Heart right ventricle (tissue), 16 donors: ENCODE measurements around the gene BFAR. TPM values are rescaled to one million over a fixed set of nuclear protein-coding genes. Genes with fewer than 3 reads are reported as not detected.

Source experiments
- ATAC-seq, 8 donors: fragments of 200-7000 bp; cut with Tn5 transposase; one replicate each; pipeline ENCODE4 v1.9.1; 2020; ENCODE audit warnings: mild to moderate bottlenecking in 8 of 8, moderate library complexity in 8 of 8, moderate number of reproducible peaks in 1 of 8
- DNase-seq, 2 donors: peaks; one replicate each; pipeline ENCODE4 v3.0.0-alpha.2; 2020
- H3K27ac ChIP-seq, 10 donors: fragments of 200-600 bp; sonication (generic) in 2 of 10; one replicate each; pipeline versions ENCODE4 v1.5.0 to v1.8.0; 2020 to 2022; ENCODE audit warnings: mild to moderate bottlenecking in 3 of 10
- H3K27me3 ChIP-seq, 7 donors: fragments of 200-600 bp; one replicate each; pipeline ENCODE4 v1.8.0; 2021 to 2022; ENCODE audit warnings: mild to moderate bottlenecking in 2 of 7
- H3K36me3 ChIP-seq, 9 donors: fragments of 200-600 bp; sonication (generic) in 1 of 9; one replicate each; pipeline versions ENCODE4 v1.5.0 to v1.8.0; 2020 to 2022; ENCODE audit warnings: mild to moderate bottlenecking in 2 of 9
- H3K4me1 ChIP-seq, 9 donors: fragments of 200-600 bp; sonication (generic) in 1 of 9; one replicate each; pipeline versions ENCODE4 v1.5.0 to v1.8.0; 2020 to 2022; ENCODE audit warnings: mild to moderate bottlenecking in 4 of 9
- H3K4me3 ChIP-seq, 10 donors: fragments of 200-600 bp; sonication (generic) in 2 of 10; one replicate each; pipeline versions ENCODE4 v1.5.0 to v1.8.0; 2020 to 2022; ENCODE audit warnings: mild to moderate bottlenecking in 7 of 10, moderate library complexity in 2 of 10
- H3K9me3 ChIP-seq, 11 donors: fragments of 200-600 bp in 10 of 11; sonication (generic) in 2 of 11; one replicate each; pipeline versions ENCODE4 v1.5.0 to v1.8.0; 2013 to 2022; ENCODE audit warnings: mild to moderate bottlenecking in 2 of 11, control low read depth in 1 of 11, moderate library complexity in 1 of 11
- WGBS, 2 donors: extraction: QIAGEN DNeasy Blood & Tissue Kit; methylation state at CpG; one replicate each; pipeline ENCODE4 v1.1.7; 2013; ENCODE audit warnings: inconsistent platforms in 1 of 2; 5-methylcytosine and 5-hydroxymethylcytosine counted together
- intact Hi-C, 10 donors: fragments of 100-400 bp; cut with DNase I; formaldehyde crosslinking; loops; one replicate each; pipeline versions ENCODE4 v1.11.1 to v1.14.2; 2022
- polyA plus RNA-seq, 2 donors: library from polyadenylated mRNA; stranded (reverse); fragments of 200-250 nt; gene quantifications; one replicate each; pipeline ENCODE4 v1.2.3, GENCODE V29; 2013
- total RNA-seq, 10 donors: library from RNA; stranded (reverse); fragmentation: NEBNext Ultra II Directional in 3 of 10; extraction: Animal tissue kit (Norgen Biotek cat#: 25700) in 3 of 10; gene quantifications; one replicate each; pipeline versions ENCODE4 v1.2.1 to v1.2.4, GENCODE V29; 2021 to 2023
- TF ChIP-seq, protein P1 (sequence below), 9 donors: fragments of 200-600 bp; sonication (generic) in 2 of 9; IDR thresholded peaks; one replicate each; pipeline versions ENCODE4 v1.5.0 to v1.8.0; 2021 to 2022; ENCODE audit warnings: antibody characterized with exemption in 9 of 9, mild to moderate bottlenecking in 5 of 9, moderate library complexity in 1 of 9
- donor health status: Arrhythmogenic right ventricular cardiomyopathy.
- donor health status: ischemic (EF 13 %, LVEDD 7.1; RV severe dilation, severe dysfunction).
- donor health status: healthy with polysubstance abuse.
- donor health status: DM: no; HTN: yes; CAD: no.
- donor health status: DM: no; HTN: no; CAD: no.
- donor health status: ischemic (EF 25% LVEDD 6.9; RV normal size, moderate dysfunction).
- donor health status: ischemic (EF 25% LVEDD 5.7; RV mildly dilated, moderate dysfunction).
- donor health status: healthy.
- donor health status: DM: yes; HTN: yes; CAD: no.
- donor health status: Ischemic cardiomyopathy.
- donor health status: ischemic (EF 35%, LVEDD 5.7; RV mildly dilated, moderate dysfunction).
- donor health status: nonischemic (EF 11% LVEDD 7.7; RV severe dilation, severe dysfunction).
- donor health status: DM: yes; HTN: yes; CAD: no.
- donor health status: PGD.
- donor health status: ischemic (EF 29% LVEDD 5.4; RV normal size, mild dysfunction).
- donor health status: nonischemic (EF 23%, LVEDD 6.1; RV moderate dilation, normal function).

Gene BFAR
- total and polyA plus RNA-seq, 12 donors: 21.7 to 42.5 (median 34.9) TPM

DNA sequence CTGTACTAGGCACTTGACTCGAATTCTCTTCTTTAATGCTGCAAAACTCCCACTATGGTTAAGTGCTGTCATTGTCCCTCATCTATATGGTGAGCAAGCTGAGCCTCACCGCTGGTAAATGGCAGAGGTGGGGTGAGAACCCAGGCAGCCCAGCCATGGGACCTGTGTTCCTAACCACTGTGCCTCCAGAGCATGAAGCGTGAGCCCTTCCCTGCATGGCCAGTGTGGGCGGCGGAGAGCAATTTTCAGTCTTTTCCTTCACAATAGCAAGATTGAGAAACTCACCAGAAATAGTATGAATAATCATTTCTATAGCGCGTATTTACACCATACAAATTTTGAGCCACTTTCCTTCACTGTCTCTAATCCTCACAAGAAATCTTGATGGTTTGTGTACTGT lies 9.2 kb downstream of the BFAR start:
- TF ChIP-seq, protein P1, sequence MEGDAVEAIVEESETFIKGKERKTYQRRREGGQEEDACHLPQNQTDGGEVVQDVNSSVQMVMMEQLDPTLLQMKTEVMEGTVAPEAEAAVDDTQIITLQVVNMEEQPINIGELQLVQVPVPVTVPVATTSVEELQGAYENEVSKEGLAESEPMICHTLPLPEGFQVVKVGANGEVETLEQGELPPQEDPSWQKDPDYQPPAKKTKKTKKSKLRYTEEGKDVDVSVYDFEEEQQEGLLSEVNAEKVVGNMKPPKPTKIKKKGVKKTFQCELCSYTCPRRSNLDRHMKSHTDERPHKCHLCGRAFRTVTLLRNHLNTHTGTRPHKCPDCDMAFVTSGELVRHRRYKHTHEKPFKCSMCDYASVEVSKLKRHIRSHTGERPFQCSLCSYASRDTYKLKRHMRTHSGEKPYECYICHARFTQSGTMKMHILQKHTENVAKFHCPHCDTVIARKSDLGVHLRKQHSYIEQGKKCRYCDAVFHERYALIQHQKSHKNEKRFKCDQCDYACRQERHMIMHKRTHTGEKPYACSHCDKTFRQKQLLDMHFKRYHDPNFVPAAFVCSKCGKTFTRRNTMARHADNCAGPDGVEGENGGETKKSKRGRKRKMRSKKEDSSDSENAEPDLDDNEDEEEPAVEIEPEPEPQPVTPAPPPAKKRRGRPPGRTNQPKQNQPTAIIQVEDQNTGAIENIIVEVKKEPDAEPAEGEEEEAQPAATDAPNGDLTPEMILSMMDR (IDR thresholded peaks at IDR 0.05): no peak
- DNase-seq (no peak), ATAC-seq (no peak)
- Histone ChIP-seq H3K4me3 (no peak overlapping the region), H3K9me3 (no peaks in the 10 kb centered on the region), H3K36me3 (peaks cover 0 to 78% (median 23%) of the 10 kb centered on the region in 9 donors), H3K4me1 (peaks cover 0 to 19% (median 2%) of the 10 kb centered on the region in 9 donors), H3K27me3 (no peaks in the 10 kb centered on the region), H3K27ac (no peak overlapping the region)
- intact Hi-C loops: no loop called here
- WGBS, 2 donors: 94 to 95% methylated on average over 7 of the region's 7 CpGs

DNA sequence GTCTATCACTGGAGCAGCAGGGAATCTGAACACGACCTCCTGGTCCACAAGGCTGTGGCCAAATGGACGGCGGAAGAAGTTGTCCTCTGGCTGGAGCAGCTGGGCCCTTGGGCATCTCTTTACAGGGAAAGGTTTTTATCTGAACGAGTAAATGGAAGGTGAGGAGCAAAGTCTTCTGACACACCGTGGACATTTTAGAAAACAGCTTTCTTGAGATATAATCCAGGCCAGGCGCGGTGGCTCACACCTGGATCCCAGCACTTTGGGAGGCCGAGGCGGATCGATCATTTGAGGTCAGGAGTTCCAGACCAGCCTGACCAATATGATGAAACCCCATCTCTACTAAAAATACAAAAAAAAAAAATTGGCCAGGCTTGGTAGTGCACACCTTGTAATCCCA lies 17.1 kb downstream of the BFAR start:
- WGBS, 2 donors: 92 to 95% methylated on average over 10 of the region's 10 CpGs
- H3K27me3 ChIP-seq: no peaks in the 10 kb centered on the region
- no peaks in the 10 kb centered on the region for H3K4me1 ChIP-seq
- peaks cover 0 to 100% (median 50%) of the 10 kb centered on the region in 9 donors for H3K36me3 ChIP-seq
- TF ChIP-seq, protein P1 (IDR thresholded peaks at IDR 0.05): no peak
- H3K9me3 ChIP-seq: no peaks in the 10 kb centered on the region
- no peak for DNase-seq
- H3K4me3 ChIP-seq: no peak overlapping the region
- intact Hi-C loops: no loop called here
- ATAC-seq: no peak
- H3K27ac ChIP-seq: no peak overlapping the region

DNA sequence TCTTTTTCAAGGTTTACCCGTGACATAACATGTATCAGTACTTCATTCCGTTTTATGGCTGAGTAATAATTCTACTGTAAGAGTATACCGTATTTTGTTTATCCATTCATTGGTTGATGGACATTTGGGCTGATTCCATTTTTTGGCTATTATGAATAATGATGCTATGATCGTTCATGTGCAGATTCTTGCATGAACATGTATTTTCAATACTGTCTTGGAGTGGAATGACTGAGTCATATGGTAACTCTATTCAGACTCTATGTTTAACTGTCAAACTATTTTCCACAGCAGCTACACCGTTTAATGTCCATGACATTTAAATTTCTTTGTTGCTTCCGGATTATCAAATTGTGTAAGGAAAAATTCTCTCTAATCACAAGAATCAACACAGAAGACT lies 17.9 kb downstream of the BFAR start:
- H3K36me3 ChIP-seq: peaks cover 0 to 100% (median 48%) of the 10 kb centered on the region in 9 donors
- intact Hi-C loops: no loop called here
- H3K4me3 ChIP-seq: no peak overlapping the region
- no peaks in the 10 kb centered on the region for H3K27me3 ChIP-seq
- WGBS, 2 donors: 84 to 87% methylated on average over 6 of the region's 6 CpGs
- ATAC-seq: no peak
- H3K4me1 ChIP-seq: no peaks in the 10 kb centered on the region
- H3K9me3 ChIP-seq: no peaks in the 10 kb centered on the region
- H3K27ac ChIP-seq: no peak overlapping the region
- no peak for DNase-seq
- TF ChIP-seq, protein P1 (IDR thresholded peaks at IDR 0.05): no peak

DNA sequence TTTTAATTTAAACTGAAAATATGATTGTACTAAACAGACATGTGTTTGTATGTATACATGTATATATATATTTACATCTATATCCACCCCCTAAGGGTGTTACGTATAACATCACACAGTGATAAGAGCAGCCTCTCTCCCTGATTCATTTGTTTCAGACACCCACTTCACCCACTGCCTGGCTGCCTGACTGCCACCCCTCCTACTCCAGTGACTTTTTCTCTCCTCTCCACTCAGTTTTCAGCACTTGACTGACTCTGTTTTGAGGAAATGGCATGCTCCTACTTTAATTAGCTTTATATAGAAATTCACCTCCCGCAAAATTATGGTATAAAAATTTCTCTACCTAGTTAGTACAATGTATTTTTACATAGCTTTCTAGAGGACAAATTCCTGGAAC lies 20.0 kb downstream of the BFAR start:
- Histone ChIP-seq H3K9me3 (no peaks in the 10 kb centered on the region), H3K36me3 (peaks cover 0 to 100% (median 58%) of the 10 kb centered on the region in 9 donors), H3K27ac (no peak overlapping the region), H3K27me3 (no peaks in the 10 kb centered on the region), H3K4me1 (no peaks in the 10 kb centered on the region), H3K4me3 (no peak overlapping the region)
- 91 to 95% methylated on average over 2 of the region's 2 CpGs for WGBS, 2 donors
- intact Hi-C loops: no loop called here
- ATAC-seq: no peak
- no peak for DNase-seq
- TF ChIP-seq, protein P1 (IDR thresholded peaks at IDR 0.05): no peak
